GM18868 (cell line): Measurements from ENCODE around the gene USB1.
"Not testable (repeated sequence)": the region's sequence is repeated elsewhere in the genome, so short reads cannot be mapped to it uniquely, and the experiment has no call there.

Source experiments
- ATAC-seq: cut with Tn5 transposase; IDR thresholded peaks from one replicate; pipeline ENCODE4 v1.9.1; 2021; ENCODE audit warnings: mild to moderate bottlenecking, moderate library complexity; ENCODE audit not compliant: unreplicated experiment

The USB1 gene

GRCh38 chr16:57993897-57994296, 7.3 kb upstream of the USB1 start:
- no peak for ATAC-seq

GRCh38 chr16:57994361-57994760, 6.8 kb upstream of the USB1 start:
- no peak for ATAC-seq

GRCh38 chr16:57994778-57995177, 6.4 kb upstream of the USB1 start:
- peak; percentile 74 for ATAC-seq

GRCh38 chr16:57995721-57996405, 5.3 kb upstream of the USB1 start:
- ATAC-seq: no peak

GRCh38 chr16:57996406-57997175, 4.6 kb upstream of the USB1 start:
- ATAC-seq: no peak

- no peak for ATAC-seq
Measured at GRCh38 chr16:57997176-57997527, 4.1 kb upstream of the USB1 start.

DNA sequence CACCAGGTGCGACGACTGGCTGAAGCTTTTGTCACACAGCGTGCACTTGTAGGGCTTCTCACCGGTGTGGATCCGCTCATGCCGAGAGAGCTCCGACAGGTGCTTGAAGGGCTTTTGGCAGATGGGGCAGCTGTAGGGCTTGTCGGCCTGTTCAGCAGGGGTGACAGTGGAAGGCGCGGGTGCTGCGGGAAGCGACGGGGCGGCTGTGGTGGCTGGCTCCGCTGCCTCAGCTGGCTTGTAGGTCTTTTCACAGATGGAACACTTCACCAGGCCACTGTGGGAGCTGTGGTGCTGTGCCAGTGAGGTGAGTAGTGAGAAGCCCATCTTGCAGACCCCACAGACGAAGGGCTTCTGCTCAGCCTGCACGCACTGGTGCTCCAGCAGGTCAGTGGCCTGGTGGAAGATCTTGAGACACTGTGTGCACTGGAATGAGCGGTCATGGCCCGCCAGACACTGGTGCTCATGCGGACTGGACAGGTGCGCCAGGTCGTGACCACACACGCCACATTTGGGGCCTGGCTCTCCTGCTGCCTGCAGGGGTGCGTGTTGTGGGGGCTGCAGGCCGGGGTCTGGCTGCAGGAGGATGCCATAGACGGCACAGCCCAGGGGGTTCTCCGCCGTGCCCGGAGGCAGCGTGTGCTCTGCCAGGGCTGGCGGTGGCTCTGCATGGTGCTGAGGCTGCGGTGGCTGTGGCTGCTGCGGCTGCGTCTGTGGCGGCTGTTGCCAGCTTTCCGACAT, 3.5 kb upstream of the USB1 start:
- ATAC-seq: no peak

GRCh38 chr16:57998486-57998885, 2.7 kb upstream of the USB1 start:
- ATAC-seq: no peak

DNA sequence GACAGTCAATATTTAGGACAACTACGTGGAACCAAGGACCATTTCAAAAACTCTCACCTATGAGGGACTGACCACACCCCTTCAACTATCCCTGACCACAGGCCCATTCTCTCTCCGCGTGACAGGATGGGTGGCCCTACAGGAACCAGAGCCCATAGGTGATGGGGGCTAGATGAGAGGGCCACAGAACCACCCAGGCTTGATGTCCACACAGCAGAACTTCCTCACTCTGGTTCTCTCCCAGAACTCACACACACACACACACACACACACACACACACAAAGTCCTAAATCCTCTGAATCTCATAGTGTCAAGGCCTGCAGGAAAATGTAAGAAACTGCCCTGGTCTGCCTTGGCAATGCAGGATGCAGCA, 2.2 kb upstream of the USB1 start:
- no peak for ATAC-seq

DNA sequence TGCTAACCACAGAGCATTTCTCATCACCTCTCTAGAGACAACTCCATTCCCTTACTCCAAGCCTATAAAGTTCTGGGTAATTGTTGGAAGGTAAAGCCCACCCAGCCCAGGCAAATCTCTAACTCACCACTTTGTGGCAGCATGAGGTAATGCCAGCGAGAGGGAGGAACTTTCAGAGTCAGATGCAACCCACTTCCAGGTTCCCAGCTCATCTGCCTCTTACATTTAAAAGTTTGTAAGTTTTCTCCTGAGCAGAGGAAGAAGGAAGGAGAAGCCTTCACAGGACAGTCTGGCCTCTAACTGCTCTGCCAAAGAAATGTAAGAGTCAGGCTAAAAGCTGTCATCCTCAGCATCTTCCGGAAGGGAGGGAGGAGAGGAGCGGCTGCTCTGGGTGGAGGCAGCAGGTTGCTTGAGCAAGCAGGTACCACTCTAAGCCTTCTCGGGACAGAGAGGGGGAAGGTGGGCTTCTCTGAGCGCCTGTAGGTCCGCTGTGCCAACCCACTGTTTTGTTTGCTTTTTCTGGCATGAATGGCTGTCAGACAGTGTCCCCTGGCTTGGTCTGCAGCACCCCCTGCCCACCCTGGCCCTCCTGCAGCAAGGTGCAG, 1.7 kb upstream of the USB1 start:
- no peak for ATAC-seq

- ATAC-seq: peak; percentile 15
Measured at GRCh38 chr16:57999971-58000705, 1.1 kb upstream of the USB1 start, which contains the start of gene ZNF319. ZNF319 (minus strand) TSS chr16:58000672; CDS start chr16:57998265, 2,407 bp downstream.

DNA sequence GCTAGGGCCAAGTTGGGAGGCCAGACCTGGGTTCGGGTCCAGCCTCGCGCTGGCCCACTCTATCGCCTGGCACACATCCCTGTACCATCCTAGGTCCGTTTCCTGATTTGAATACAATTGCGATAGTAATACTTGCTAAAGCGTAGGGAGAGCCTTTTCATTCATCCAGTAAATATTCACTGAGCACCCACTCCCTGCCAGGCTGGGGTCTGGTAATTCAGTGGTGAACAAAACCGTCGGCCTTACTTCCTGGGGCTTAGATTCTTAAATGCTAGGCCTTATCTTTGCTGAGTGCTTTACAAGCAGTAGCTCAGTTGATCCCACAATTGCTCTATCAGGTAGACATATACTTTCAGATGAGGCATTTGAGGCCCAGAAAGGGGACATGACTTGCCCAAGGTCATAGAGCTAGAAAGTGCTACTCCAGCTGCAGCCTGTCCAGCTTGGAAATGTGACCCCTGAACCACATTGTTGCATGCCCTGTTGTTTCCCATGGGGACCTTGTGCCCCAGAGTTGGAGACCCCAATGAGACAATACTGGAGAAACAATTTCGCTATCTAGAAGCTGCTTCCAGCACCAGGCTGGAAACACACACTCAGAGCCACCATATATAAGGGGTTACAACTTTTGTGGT, 691 bp downstream of the USB1 start:
- no peak for ATAC-seq

DNA sequence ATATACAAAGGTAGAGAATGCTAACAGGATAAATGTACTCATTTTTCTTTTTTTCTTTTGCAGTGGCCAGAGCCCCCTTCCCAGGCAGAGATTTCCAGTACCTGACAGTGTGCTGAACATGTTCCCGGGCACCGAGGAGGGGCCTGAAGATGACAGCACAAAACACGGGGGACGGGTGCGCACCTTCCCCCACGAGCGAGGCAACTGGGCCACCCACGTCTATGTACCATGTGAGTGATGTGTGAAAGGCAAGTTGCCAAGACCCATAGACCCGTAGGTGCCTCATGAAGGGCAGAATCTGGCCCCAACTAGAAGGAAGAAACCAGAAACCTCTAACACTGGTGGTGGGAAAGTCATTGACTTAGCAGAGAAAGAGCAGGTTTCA, 1.2 kb downstream of the USB1 start:
- ATAC-seq: no peak

DNA sequence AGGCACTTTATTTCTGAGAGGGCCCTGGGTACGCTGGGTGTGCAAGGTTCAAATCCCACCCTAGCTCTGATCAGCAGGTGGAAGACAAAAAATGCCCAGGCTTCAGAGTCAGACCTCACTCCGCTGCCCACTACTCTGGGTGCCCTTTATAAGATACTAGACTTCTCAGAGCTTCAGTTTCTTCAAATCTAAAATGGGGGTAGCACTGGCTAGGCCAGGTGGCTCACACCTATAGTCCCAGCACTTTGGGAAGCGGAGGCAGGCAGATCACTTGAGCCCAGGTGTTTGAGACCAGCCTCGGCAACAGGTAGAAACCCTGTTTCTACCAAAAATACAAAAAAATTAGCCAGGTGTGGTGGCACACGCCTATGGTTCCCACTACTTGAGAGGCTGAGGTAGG, 1.7 kb downstream of the USB1 start:
- ATAC-seq: no peak

DNA sequence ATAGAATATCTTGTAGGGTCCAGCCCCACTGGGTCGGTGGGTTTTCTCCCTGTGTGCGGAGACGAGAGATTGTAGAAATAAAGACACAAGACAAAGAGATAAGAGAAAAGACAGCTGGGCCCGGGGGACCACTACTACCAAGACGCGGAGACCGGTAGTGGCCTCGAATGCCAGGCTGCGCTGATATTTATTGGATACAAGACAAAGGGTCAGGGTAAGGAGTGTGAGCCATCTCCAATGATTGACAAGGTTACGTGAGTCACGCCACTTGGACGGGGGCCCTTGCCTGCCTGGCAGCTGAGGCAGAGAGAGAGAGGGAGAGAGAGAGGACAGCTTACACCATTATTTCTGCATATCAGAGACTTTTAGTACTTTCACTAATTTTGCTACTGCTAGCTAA, 3.5 kb downstream of the USB1 start:
- not testable (repeated sequence) for ATAC-seq

GRCh38 chr16:58009856-58010416, 8.7 kb downstream of the USB1 start:
- ATAC-seq: no peak

GRCh38 chr16:58010886-58011285, 9.7 kb downstream of the USB1 start:
- no peak for ATAC-seq

GRCh38 chr16:58011652-58012051, 10.4 kb downstream of the USB1 start:
- ATAC-seq: no peak

GRCh38 chr16:58012481-58012880, 11.3 kb downstream of the USB1 start:
- no peak for ATAC-seq
